T-helper 9 cell (primary cell): Measurements from ENCODE around the gene NADK.

Experiments used
- DNase-seq: peaks from one replicate; pipeline ENCODE4 v3.0.0-alpha.2; 2020
- total RNA-seq, 2 donors: gene quantifications; one replicate each; lab custom pipeline; 2026; lab: John Stamatoyannopoulos, UW

NADK gene, protein sequence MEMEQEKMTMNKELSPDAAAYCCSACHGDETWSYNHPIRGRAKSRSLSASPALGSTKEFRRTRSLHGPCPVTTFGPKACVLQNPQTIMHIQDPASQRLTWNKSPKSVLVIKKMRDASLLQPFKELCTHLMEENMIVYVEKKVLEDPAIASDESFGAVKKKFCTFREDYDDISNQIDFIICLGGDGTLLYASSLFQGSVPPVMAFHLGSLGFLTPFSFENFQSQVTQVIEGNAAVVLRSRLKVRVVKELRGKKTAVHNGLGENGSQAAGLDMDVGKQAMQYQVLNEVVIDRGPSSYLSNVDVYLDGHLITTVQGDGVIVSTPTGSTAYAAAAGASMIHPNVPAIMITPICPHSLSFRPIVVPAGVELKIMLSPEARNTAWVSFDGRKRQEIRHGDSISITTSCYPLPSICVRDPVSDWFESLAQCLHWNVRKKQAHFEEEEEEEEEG
- 32.1 to 58.3 reads per million in 2 donors for total RNA-seq

DNA sequence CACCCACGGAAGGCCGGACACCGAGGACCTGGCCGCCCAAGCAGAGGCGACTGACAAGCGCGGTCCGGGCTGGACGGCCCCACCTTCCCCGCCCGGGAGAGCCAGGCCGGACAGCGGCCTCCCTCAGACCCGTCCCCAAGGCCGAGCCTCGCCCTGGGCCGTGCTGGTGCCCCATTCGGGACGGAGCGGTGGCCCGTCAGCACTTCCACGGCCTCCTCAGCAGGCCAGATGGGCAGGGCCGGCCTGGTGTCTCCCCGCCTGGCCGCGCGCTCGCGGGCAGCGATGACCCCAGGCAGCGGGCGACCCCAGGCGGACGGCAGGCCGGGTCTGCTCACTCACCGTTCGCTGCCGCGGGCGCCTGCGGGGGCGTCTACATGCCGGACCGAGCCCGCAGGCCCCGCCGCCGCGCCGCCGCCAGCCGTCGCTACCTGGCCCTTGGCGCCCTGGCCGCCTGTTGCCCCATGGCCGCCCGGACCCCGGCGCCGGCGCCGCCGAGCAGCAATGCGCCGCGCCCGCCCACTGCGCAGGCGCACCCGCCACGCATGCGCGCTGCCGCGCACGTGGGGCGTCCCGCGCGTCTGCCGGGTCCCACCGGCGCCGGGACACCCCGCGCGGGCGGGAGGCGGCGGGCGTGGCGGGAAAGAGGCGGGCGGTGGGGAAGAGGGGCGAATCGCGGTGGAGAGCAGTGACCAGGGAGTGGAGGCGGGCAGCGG lies at the start of gene NADK:
TSS of gene NADK (minus strand) at position 521 of the 713 bp plus-strand sequence. CDS start 13,064 bp downstream, outside the sequence.
- DNase-seq: peak; percentile 67

DNA sequence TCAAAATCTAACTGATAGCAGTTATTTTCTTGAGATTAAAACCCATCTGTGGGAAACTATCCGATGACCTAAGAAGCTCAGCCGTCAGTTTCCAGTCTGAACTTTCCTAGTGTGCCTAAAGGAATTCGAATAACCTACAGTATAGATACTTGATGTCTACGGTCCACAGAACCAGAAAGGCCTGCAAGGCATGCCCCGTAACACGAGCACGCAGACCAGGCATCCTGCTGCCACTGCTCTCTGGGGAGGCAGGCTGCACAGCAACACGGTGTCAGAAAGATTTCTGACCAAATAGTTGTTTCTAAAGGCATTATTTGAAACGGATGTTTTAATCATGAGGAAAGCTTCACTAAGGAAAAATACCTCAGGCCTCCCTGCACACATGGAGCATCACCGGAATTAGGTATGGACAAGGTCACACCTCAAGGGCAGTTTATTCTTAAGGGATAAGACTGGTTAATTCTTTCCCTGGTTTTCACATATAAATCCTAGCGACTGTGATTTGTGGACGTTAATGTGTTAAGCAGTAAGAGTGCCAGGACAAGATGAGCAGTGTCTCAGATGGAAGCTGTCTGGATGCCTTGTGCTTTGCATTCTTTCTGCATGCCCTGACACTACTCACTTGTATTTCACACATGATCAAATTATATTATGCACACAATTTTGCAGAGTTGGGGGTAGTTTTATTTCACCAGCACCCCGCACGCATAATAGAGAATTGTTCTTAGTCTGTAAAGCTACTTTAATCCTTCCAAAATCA lies 49.0 kb upstream of the NADK start:
- no peak for DNase-seq

DNA sequence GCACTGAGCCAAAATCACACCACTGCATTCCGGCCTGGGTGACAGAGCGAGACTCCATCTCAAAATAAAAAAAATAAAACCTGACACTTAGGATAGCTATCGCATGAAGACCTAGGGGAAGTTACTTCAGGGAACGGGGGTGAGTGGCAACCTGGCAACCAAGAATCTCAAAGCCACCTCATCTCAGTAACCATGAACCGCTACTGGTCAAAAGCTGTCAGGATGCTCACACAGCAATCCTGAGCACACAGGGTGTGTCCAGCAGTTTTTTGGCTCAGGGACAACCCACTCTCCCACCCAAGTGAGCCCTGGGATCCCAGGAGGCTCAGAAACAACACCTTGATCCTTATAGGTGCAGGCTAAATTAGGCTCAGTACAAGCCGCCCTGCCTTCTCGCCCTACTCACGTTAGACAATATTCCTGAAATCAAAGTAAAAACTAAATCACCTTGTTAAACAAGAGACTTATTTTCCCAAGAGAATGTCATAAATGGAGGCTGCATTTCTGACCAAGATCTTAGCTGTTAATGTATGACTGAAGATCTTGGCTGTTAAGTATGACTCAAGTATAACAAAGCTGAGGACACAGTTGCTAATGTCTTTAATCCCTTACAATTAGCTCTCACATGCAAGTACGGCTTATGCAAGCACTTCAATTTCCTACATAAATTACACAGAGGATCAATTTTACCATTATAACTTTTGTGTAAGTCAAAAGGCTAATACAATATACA lies 48.3 kb upstream of the NADK start:
- DNase-seq: no peak

GRCh38 chr1:1825217-1825616 lies 46.9 kb upstream of the NADK start:
- no peak for DNase-seq

DNA sequence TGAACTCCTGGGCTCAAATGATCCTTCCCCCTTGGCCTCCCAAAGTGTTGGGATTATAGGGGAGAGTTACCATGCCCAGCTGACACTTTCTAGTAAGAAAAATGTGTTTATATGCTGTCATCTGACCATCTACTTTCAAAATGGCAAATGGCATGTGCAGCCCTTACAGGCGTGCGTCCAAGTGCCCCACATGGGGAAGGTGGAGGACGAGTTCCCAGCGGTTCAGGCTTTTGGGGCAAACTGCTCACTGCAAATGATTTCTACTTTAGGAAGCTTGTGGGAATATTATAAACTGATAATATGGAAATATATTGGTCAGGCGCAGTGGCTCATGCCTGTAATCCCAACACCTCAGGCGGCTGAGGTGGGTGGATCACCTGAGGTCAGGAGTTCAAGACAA lies 41.5 kb upstream of the NADK start:
- no peak for DNase-seq

- DNase-seq: no peak
Measured at GRCh38 chr1:1817221-1817620, 39.0 kb upstream of the NADK start.

GRCh38 chr1:1815606-1816281 lies 37.5 kb upstream of the NADK start:
- no peak for DNase-seq

- no peak for DNase-seq
Measured at GRCh38 chr1:1809489-1809888, 31.2 kb upstream of the NADK start.

DNA sequence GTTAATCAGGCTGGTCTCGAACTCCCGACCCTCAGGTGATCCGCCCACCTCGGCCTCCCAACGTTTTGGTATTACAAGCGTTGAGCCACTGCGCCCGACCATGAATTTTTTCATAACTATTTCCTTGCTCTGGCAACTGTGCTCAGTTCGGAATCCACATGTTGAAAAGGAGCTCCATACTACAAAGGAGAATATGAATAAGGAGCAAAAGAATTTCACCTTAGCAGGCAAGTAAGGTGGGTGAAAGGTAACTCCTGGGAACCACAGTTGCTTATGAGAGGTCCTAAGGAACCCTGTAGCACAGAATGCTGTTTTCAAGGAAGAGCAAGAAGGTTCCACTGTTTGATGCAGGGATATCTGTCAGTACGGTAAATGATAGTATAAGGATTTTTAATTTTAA lies 29.9 kb upstream of the NADK start:
- no peak for DNase-seq

DNA sequence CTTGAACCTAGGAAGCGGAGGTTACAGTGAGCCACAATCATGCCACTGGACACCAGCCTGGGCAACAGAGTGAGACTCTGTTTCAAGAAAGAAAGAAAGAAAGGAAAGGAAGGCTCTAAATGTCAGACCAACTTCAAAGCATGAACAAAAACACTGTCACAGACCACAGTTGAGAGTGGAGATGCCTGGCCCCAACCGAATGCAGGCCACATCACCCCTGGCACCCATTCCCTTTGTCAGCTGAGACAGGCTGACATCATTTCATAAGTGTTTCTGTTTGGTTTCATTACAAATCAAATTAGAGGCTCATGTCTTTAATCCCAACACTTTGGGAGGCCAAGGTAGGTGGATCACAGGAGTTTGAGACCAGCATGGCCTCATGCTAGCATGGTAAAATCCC lies 28.6 kb upstream of the NADK start:
- no peak for DNase-seq

DNA sequence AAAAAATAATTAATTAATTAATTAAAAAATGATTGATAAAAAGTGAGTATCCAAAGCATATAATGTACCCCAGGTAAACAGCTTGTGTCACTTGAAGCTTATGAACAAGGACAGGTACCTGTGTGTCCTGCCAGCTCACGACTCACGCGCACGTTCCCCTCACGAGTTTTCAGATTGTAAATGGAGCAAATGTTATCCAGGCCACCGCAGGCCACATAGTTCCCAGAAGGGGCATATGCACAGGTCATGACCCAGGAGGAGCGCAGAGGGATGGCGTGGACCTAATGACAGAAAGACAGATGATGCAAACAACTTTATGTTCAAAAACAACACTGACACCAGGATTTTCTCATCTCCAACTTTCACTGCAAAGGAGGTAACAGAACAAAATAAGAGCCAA lies 26.0 kb upstream of the NADK start:
- no peak for DNase-seq

- DNase-seq: no peak
Measured at GRCh38 chr1:1802871-1803270, 24.6 kb upstream of the NADK start.

DNA sequence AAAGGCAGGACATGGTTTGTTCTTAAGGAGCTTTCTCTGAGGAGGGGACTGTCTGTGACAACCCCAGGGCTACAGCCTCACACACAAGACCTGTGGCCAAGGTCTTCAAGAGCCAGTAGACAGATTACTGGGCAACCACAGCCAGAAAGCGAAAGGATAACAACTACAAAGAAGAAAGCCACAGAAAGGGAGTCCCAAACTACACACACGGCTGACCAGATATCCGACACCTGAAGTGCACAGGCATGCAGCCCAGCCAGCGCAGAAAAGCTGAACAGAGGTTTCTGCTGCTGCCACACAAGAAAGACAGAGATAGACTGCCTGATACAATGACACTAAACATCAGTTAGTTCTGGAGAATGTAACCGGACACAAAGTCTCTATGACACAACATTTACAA lies 21.4 kb upstream of the NADK start:
- DNase-seq: no peak

- DNase-seq: no peak
Measured at GRCh38 chr1:1797731-1798341, 19.6 kb upstream of the NADK start.

DNA sequence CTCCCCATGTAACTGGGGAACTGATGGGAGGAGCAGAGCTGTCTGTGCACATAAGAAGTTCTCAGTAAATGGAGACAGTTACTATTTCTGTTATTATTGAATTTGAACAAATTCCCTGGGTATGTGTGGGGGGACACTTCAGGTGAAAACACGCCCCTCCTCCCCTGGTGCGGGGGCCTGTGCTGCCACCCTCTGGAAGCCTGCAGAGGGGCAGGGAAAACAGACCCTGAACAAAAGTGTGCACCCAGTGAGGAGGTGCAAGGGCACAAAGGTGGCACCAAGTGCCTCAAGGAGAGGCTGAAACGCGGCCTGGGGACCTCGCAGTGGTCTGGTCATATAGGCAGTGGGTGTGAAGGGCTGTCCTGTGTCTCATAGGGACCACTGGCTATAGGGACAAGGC lies 18.2 kb upstream of the NADK start:
- DNase-seq: no peak

GRCh38 chr1:1794999-1795398 lies 16.7 kb upstream of the NADK start:
- DNase-seq: no peak

DNA sequence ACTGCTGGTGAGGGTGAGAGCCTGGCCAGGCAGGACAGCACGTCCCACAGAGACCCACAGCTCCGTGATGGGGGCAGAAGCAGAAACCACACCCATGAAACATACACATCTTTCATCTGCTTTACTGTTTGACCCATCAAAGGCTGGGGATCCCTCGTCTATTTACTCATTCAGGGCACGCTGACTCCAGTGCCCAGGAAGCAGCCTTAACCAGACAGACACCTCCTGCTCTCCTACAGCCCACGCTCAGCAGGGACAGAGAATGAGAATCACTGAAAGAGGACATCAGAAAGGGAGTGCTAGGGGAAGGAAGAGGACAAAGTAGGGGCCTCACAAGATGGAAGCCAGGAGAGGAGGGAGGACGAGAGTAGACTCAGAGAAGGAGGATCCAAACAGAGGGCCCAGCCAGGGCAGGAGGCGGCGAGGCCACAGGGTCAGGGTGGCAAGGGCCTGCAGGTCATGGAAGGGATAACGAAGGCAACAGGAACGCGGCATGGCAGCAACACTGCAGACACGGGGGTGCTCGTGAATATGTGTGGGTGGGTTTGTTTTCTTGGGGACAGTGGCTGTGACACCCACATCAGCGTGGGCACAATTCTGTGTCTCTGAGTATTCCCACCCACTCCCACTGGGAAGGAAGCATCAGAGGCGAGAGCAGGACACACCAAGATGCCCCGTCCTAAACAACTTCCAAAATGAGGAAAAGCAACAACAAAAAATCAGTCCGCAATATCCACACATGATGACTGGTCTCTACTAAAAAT lies 15.4 kb upstream of the NADK start:
- DNase-seq: no peak

DNA sequence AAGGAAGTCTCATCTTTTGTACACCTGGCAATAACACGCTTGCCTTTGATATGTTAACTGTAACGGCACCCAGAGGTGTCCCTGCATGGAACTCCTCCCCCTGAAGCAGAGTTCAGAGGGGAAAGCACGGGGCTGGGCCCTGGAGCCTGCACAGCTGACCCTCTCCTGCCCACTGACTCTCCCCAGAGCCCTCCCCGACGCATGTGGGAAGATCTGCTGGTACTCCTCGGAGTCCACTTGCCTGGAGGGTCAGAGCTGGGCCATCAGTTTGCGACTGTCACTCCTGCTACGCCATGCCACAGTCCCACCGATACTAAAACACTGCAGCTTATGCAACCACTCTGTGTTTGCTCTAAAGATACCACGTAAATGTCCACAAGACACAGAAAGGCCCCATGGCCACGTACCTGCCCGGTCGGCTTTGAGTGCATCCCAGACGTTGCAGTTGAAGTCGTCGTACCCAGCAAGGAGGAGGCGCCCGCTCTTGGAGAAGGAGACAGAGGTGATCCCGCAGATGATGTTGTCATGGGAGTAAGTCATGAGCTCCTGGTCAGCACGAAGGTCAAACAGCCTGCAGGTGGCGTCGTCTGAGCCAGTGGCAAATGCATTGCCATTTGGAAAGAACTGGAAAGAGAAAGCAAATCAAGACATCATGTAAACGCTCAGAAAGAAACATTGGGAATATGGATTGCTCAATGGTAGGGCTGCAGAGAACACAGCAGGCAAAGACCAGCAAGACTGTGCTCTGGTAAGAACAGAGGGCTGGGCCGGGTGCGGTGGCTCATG lies 10.6 kb upstream of the NADK start:
- no peak for DNase-seq

DNA sequence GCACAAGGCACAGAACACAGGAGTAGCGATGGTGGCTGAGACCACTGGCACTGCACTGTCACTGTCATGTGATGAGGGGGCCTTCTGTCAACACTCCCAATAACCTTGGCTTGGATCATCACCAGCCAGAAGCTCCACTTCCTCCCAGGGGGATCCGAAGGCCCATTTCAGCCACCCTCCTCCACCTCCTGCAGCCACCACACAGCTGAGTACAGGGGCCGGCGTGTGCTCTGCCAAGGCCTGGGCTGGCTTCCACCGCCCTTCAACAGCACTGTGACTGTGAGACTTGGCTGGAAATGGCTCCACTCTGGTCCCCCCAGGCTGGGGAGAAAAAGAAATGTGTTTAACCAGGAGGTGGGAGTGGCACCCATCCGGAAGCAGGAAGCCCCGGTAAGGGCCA lies 9.9 kb upstream of the NADK start:
- no peak for DNase-seq
